22Rv1 (cell line): ENCODE results near the gene RNF5.
"Not testable (repeated sequence)": the region's sequence is repeated elsewhere in the genome, so short reads cannot be mapped to it uniquely, and the experiment has no call there.

ENCODE experiments used
- H3K27ac ChIP-seq: fragments of 450-650 bp; 2 replicates; pipeline ENCODE4 v1.5.1; 2017
- CTCF ChIP-seq: fragments of 450-650 bp; IDR thresholded peaks from 2 replicates; pipeline ENCODE4 v1.5.1; 2017; ENCODE audit warnings: mild to moderate bottlenecking
- ZFX ChIP-seq: fragments of 450-650 bp; IDR thresholded peaks from 2 replicates; pipeline ENCODE4 v1.6.1; 2017; ENCODE audit warnings: antibody characterized with exemption, borderline replicate concordance

RNF5 gene

GRCh38 chr6:32200711-32201475 is 22.7 kb downstream of the RNF5 start:
- TF ChIP-seq CTCF (no peak), ZFX (no peak)

GRCh38 chr6:32202186-32202585 is 24.0 kb downstream of the RNF5 start:
- no peak overlapping the region for H3K27ac ChIP-seq
- TF ChIP-seq CTCF (no peak), ZFX (no peak)

More at GRCh38 chr6:32200711-32201475, 22.7 kb downstream of the RNF5 start:
- no peak overlapping the region for H3K27ac ChIP-seq

- H3K27ac ChIP-seq: no peak overlapping the region
- TF ChIP-seq CTCF (no peak), ZFX (no peak)
Measured at GRCh38 chr6:32203426-32204267, 25.4 kb downstream of the RNF5 start.

GRCh38 chr6:32204268-32204715 is 26.1 kb downstream of the RNF5 start:
- H3K27ac ChIP-seq: no peak overlapping the region
- no peak for TF ChIP-seq ZFX
- no peak for TF ChIP-seq CTCF

- H3K27ac ChIP-seq: no peak overlapping the region
- TF ChIP-seq ZFX (no peak), CTCF (no peak)
Measured at GRCh38 chr6:32208996-32209395, 30.8 kb downstream of the RNF5 start.

GRCh38 chr6:32210191-32210601 is 32.0 kb downstream of the RNF5 start:
- TF ChIP-seq CTCF (no peak), ZFX (no peak)
- no peak overlapping the region for H3K27ac ChIP-seq

GRCh38 chr6:32211432-32211831 is 33.2 kb downstream of the RNF5 start:
- H3K27ac ChIP-seq: not testable (repeated sequence)
